B cell (primary cell): ENCODE measurements around the gene ADAMTS19.

ENCODE experiments used
- EZH2 ChIP-seq: IDR thresholded peaks from 2 replicates; pipeline ENCODE4 v1.6.1; 2012; ENCODE audit warnings: borderline replicate concordance, low read depth, mild to moderate bottlenecking, moderate library complexity, low read length; ENCODE audit not compliant: insufficient read depth, poor library complexity, severe bottlenecking
- TF ChIP-seq, protein P1 (sequence below): fragments of 200-600 bp; IDR thresholded peaks from one replicate; pipeline ENCODE4 v1.8.0; 2022; ENCODE audit warnings: antibody characterized with exemption, mild to moderate bottlenecking

DNA sequence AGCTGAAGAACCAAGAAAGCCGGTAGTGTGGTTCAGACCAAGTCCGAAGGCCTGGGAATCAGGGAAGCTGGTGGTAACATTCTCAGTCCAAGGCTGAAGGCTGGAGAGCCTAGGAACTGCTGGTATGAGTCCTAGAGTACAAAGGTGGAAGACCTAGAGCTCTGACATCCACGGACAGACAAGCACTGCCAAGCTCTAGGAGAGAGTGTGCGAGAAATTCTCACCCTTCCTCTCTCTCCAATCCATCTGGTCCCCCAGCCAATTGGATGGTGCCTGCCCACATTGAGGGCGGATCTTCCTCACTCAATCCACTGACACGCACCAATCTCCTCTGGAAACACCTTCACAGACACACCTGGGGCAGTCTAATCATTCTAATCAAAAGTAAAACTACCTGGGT lies 19.7 kb upstream of the ADAMTS19 start:
- TF ChIP-seq, protein P1, sequence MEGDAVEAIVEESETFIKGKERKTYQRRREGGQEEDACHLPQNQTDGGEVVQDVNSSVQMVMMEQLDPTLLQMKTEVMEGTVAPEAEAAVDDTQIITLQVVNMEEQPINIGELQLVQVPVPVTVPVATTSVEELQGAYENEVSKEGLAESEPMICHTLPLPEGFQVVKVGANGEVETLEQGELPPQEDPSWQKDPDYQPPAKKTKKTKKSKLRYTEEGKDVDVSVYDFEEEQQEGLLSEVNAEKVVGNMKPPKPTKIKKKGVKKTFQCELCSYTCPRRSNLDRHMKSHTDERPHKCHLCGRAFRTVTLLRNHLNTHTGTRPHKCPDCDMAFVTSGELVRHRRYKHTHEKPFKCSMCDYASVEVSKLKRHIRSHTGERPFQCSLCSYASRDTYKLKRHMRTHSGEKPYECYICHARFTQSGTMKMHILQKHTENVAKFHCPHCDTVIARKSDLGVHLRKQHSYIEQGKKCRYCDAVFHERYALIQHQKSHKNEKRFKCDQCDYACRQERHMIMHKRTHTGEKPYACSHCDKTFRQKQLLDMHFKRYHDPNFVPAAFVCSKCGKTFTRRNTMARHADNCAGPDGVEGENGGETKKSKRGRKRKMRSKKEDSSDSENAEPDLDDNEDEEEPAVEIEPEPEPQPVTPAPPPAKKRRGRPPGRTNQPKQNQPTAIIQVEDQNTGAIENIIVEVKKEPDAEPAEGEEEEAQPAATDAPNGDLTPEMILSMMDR: no peak
- TF ChIP-seq EZH2: no peak
